Tibial nerve (tissue), 4 donors: ENCODE data around the gene PDHX. TPM values are rescaled to one million over a fixed set of nuclear protein-coding genes. Genes with fewer than 3 reads are reported as not detected.

Source experiments
- DNase-seq, 2 donors: peaks; one replicate each; pipeline ENCODE4 v3.0.0-alpha.2; 2019; ENCODE audit warnings: low spot score in 2 of 2
- H3K27ac ChIP-seq, 4 donors: fragments of 200-600 bp; sonication (generic) in 3 of 4; one replicate each; pipeline ENCODE4 v1.5.1; 2017 to 2019; ENCODE audit warnings: mild to moderate bottlenecking in 1 of 4
- H3K27me3 ChIP-seq, 2 donors: fragments of 200-600 bp; sonication (generic) in 1 of 2; one replicate each; pipeline versions ENCODE4 v1.5.1 to v1.6.0; 2017 to 2019
- H3K36me3 ChIP-seq, 3 donors: fragments of 200-600 bp; sonication (generic); one replicate each; pipeline ENCODE4 v1.5.1; 2018 to 2019
- H3K4me1 ChIP-seq, 4 donors: fragments of 200-600 bp; sonication (generic) in 3 of 4; one replicate each; pipeline ENCODE4 v1.5.1; 2017 to 2019
- H3K4me3 ChIP-seq, 4 donors: fragments of 200-600 bp; sonication (generic) in 3 of 4; one replicate each; pipeline ENCODE4 v1.5.1; 2017 to 2019; ENCODE audit warnings: mild to moderate bottlenecking in 1 of 4, moderate library complexity in 1 of 4
- H3K9me3 ChIP-seq, 4 donors: fragments of 200-600 bp; sonication (generic) in 3 of 4; one replicate each; pipeline ENCODE4 v1.5.1; 2017 to 2019
- EP300 ChIP-seq, 2 donors: sonication (generic); formaldehyde crosslinking; IDR thresholded peaks; one replicate each; pipeline ENCODE4 v1.6.1; 2017; ENCODE audit warnings: antibody characterized with exemption in 2 of 2, mild to moderate bottlenecking in 1 of 2
- POLR2A ChIP-seq, 2 donors: fragments of 450-650 bp; IDR thresholded peaks; one replicate each; pipeline ENCODE4 v1.6.1; 2017; ENCODE audit warnings: antibody characterized with exemption in 2 of 2, mild to moderate bottlenecking in 2 of 2, moderate library complexity in 2 of 2
- WGBS, 2 donors: methylation state at CpG; one replicate each; pipeline ENCODE4 v1.1.5; 2018; 5-methylcytosine and 5-hydroxymethylcytosine counted together
- small RNA-seq: library from RNA; depleted of rRNA; stranded (forward); fragments of <200 nt; gene quantifications from one replicate; pipeline ENCODE3, GENCODE V24; 2016
- total RNA-seq, 4 donors: library from RNA; depleted of rRNA; stranded (reverse); fragments of >200 nt; gene quantifications; one replicate each; pipeline ENCODE4 v1.1.0, GENCODE V29; 2016
- TF ChIP-seq, protein P1 (sequence below), 5 experiments: fragments of 200-600 bp in 3 of 5; fragments of 450-650 bp in 2 of 5; sonication (generic) in 3 of 5; IDR thresholded peaks; one replicate each; pipeline ENCODE4 v1.5.1; 2016 to 2019; ENCODE audit warnings: antibody characterized with exemption in 5 of 5, mild to moderate bottlenecking in 3 of 5, moderate library complexity in 2 of 5

The PDHX gene
- total RNA-seq, 4 donors from 2014 or later = 18.8 to 30.6 (median 23.2) TPM

- H3K4me1 ChIP-seq = peaks cover 0 to 10% (median 0%) of the 10 kb centered on the region in 4 donors
- H3K27me3 ChIP-seq = no peaks in the 10 kb centered on the region
- DNase-seq = no peak
- no peaks in the 10 kb centered on the region for H3K36me3 ChIP-seq
- WGBS, 2 donors = 54 to 66% methylated on average over 3 of the region's 3 CpGs
- TF ChIP-seq, protein P1, sequence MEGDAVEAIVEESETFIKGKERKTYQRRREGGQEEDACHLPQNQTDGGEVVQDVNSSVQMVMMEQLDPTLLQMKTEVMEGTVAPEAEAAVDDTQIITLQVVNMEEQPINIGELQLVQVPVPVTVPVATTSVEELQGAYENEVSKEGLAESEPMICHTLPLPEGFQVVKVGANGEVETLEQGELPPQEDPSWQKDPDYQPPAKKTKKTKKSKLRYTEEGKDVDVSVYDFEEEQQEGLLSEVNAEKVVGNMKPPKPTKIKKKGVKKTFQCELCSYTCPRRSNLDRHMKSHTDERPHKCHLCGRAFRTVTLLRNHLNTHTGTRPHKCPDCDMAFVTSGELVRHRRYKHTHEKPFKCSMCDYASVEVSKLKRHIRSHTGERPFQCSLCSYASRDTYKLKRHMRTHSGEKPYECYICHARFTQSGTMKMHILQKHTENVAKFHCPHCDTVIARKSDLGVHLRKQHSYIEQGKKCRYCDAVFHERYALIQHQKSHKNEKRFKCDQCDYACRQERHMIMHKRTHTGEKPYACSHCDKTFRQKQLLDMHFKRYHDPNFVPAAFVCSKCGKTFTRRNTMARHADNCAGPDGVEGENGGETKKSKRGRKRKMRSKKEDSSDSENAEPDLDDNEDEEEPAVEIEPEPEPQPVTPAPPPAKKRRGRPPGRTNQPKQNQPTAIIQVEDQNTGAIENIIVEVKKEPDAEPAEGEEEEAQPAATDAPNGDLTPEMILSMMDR (IDR thresholded peaks at IDR 0.05) = no peak
- TF ChIP-seq EP300 (IDR thresholded peaks at IDR 0.05) (no peak), POLR2A (IDR thresholded peaks at IDR 0.05) (no peak)
- H3K9me3 ChIP-seq = no peaks in the 10 kb centered on the region
- no peak overlapping the region for H3K27ac ChIP-seq
- no peak overlapping the region for H3K4me3 ChIP-seq
Measured at GRCh38 chr11:35042913-35043312, 126.5 kb downstream of the PDHX start.

DNA sequence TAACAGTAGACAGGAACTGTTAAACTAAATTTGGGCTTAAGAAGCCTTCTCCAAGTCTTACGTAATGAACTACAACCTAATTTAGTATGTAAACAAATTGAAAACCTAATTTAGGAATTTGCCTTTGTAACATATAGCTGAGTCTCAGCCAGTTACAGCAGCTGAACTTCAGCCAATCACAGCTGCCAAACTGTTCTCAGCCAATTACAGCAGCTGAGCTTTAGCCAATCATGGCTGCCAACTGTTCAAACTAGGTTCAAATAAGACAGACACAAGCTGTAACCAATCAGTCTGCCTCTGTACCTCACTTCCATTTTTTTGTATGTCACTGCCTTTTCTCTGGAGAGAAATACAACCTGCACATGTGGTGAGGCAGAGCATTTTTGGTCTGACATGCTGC lies 127.5 kb downstream of the PDHX start:
- Histone ChIP-seq H3K4me1 (peaks cover 0 to 10% (median 0%) of the 10 kb centered on the region in 4 donors), H3K4me3 (no peak overlapping the region), H3K27me3 (no peaks in the 10 kb centered on the region), H3K36me3 (no peaks in the 10 kb centered on the region), H3K27ac (no peak overlapping the region), H3K9me3 (no peaks in the 10 kb centered on the region)
- TF ChIP-seq, protein P1 (IDR thresholded peaks at IDR 0.05) = no peak
- no peak for TF ChIP-seq POLR2A (IDR thresholded peaks at IDR 0.05)
- no peak for TF ChIP-seq EP300 (IDR thresholded peaks at IDR 0.05)
- WGBS, 2 donors = 72 to 92% methylated on average over 1 of the region's 1 CpG
- no peak for DNase-seq

DNA sequence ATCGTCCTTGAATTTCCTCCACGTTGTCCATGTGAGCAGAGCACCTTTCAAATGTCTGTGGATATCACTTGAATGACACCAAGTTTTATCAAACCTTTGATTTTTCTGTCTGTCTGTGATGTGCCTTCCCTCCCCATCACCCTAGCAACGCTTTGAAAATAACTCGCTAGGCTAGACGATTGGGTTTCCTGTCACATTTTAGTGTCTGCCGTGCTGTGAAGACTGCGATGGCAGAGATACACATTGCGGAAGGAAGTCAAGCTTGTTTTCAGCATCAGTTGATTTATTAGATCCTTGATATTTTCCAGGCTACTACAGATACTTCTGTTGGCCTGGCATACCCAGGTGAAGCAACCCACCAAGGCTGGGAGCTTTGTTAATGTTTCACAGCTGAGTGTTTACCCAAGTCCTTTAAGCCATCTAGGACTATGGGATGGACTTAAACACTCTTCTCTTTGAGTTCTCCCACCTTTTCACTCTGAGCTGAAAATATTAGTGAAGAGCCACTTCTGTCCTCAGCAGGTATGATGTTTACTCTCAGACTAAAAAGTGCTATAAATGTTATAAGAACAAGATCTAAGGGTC lies 128.9 kb downstream of the PDHX start:
- no peak for DNase-seq
- H3K4me3 ChIP-seq = no peak overlapping the region
- H3K36me3 ChIP-seq = no peaks in the 10 kb centered on the region
- H3K4me1 ChIP-seq = peaks cover 0 to 10% (median 0%) of the 10 kb centered on the region in 4 donors
- H3K9me3 ChIP-seq = no peaks in the 10 kb centered on the region
- 80 to 81% methylated on average over 8 of the region's 8 CpGs for WGBS, 2 donors
- H3K27ac ChIP-seq = no peak overlapping the region
- H3K27me3 ChIP-seq = no peaks in the 10 kb centered on the region
- TF ChIP-seq POLR2A (IDR thresholded peaks at IDR 0.05) (no peak), EP300 (IDR thresholded peaks at IDR 0.05) (no peak)
- TF ChIP-seq, protein P1 (IDR thresholded peaks at IDR 0.05) = no peak

Small RNAs within 50 kb of the gene (small RNA-seq; reads per million reads assigned to genes)
- gene MIR1343 = not detected

Other genes starting within 250 kb of the PDHX start
- gene APIP, start 239 bp upstream of the PDHX start, total RNA-seq = 10 to 100 TPM; 16.3 to 31.5 (median 23.2) TPM
- 100 to 1,000 TPM in 1 of 4 donors, 10 to 100 TPM in 3; 67.1 to 180 (median 84.8) TPM for gene CD44, start 222.6 kb downstream of the PDHX start, total RNA-seq